GM23338 (cell line): ENCODE data around the gene MINAR1. TPM values are rescaled to one million over a fixed set of nuclear protein-coding genes. Genes with fewer than 3 reads are reported as not detected.

Source experiments
- ATAC-seq: fragments of 200-7000 bp; cut with Tn5 transposase; 3 replicates; pipeline ENCODE4 v1.9.1; 2020
- DNase-seq: peaks from one replicate; pipeline ENCODE4 v3.0.0-alpha.2; 2015; ENCODE audit warnings: low spot score
- H2AFZ ChIP-seq: fragments of 200-600 bp; sonication (generic); 2 replicates; pipeline ENCODE4 v1.8.0; 2016; ENCODE audit warnings: antibody characterized with exemption, mild to moderate bottlenecking, moderate library complexity
- H3F3A ChIP-seq: fragments of 200-600 bp; sonication (generic); replicated peaks from 2 replicates; pipeline ENCODE4 v1.8.0; 2017; ENCODE audit warnings: antibody characterized with exemption, mixed run types, low read depth
- H3K27ac ChIP-seq: fragments of 200-600 bp; sonication (generic); 2 replicates; pipeline ENCODE4 v1.6.1; 2016; ENCODE audit warnings: low read depth
- H3K27me3 ChIP-seq: fragments of 200-600 bp; sonication (generic); 2 replicates; pipeline ENCODE4 v1.8.0; 2016; ENCODE audit warnings: mild to moderate bottlenecking, mixed run types, moderate library complexity; ENCODE audit not compliant: insufficient read depth
- H3K36me3 ChIP-seq: fragments of 200-600 bp; sonication (generic); 2 replicates; pipeline ENCODE4 v1.8.0; 2016; ENCODE audit warnings: mild to moderate bottlenecking; ENCODE audit not compliant: insufficient read depth
- H3K4me1 ChIP-seq: fragments of 200-600 bp; sonication (generic); 2 replicates; pipeline ENCODE4 v1.8.0; 2016; ENCODE audit warnings: mild to moderate bottlenecking, moderate library complexity; ENCODE audit not compliant: insufficient read depth
- H3K4me2 ChIP-seq: fragments of 200-600 bp; sonication (generic); 2 replicates; pipeline ENCODE4 v1.7.1; 2017; ENCODE audit warnings: mixed run types
- H3K4me3 ChIP-seq: fragments of 200-600 bp; sonication (generic); 2 replicates; pipeline ENCODE4 v1.6.1; 2016; ENCODE audit warnings: mixed run types
- H3K79me2 ChIP-seq: fragments of 200-600 bp; sonication (generic); replicated peaks from 2 replicates; pipeline ENCODE4 v1.8.0; 2017; ENCODE audit warnings: mild to moderate bottlenecking; ENCODE audit not compliant: insufficient read depth
- H3K9me2 ChIP-seq: fragments of 200-600 bp; sonication (generic); 2 replicates; pipeline ENCODE4 v1.8.0; 2017; ENCODE audit not compliant: insufficient read depth
- H4K20me1 ChIP-seq: fragments of 200-600 bp; sonication (generic); replicated peaks from 2 replicates; pipeline ENCODE4 v1.8.0; 2017; ENCODE audit warnings: mild to moderate bottlenecking; ENCODE audit not compliant: insufficient read depth
- H3K27ac Mint-ChIP-seq: 2 replicates; pipeline ENCODE4 v1.8.0; 2020; ENCODE audit warnings: inconsistent platforms, mild to moderate bottlenecking, moderate library complexity, mixed read lengths
- H3K27me3 Mint-ChIP-seq: 3 replicates; pipeline ENCODE4 v1.8.0; 2022; ENCODE audit warnings: low read depth, mild to moderate bottlenecking, moderate library complexity, mixed read lengths, inconsistent platforms; ENCODE audit not compliant: insufficient read depth, poor library complexity
- H3K36me3 Mint-ChIP-seq: 3 replicates; pipeline ENCODE4 v1.8.0; 2021; ENCODE audit warnings: low read depth, mild to moderate bottlenecking, inconsistent platforms, moderate library complexity, mixed read lengths
- H3K4me1 Mint-ChIP-seq: 3 replicates; pipeline ENCODE4 v1.8.0; 2020; ENCODE audit warnings: mild to moderate bottlenecking, inconsistent platforms, mixed read lengths
- H3K4me3 Mint-ChIP-seq: 3 replicates; pipeline ENCODE4 v1.8.0; 2021; ENCODE audit warnings: moderate library complexity, mild to moderate bottlenecking, inconsistent platforms, mixed read lengths
- H3K9me3 Mint-ChIP-seq: 3 replicates; pipeline ENCODE4 v1.8.0; 2020; ENCODE audit warnings: moderate library complexity, mild to moderate bottlenecking, inconsistent platforms, mixed read lengths
- ETS1 ChIP-seq: IDR thresholded peaks from 2 replicates; pipeline ENCODE4 v1.6.1; 2016; ENCODE audit warnings: antibody characterized with exemption
- EZH2 ChIP-seq: fragments of 200-600 bp; sonication (generic); IDR thresholded peaks from one replicate; pipeline ENCODE4 v1.8.0; 2017; ENCODE audit warnings: antibody characterized with exemption, mild to moderate bottlenecking, low read depth; ENCODE audit not compliant: unreplicated experiment
- EZH2phosphoT487 ChIP-seq: fragments of 200-600 bp; sonication (generic); IDR thresholded peaks from one replicate; pipeline ENCODE4 v1.8.1; 2018; ENCODE audit warnings: antibody characterized with exemption; ENCODE audit not compliant: unreplicated experiment
- JUNB ChIP-seq: IDR thresholded peaks from one replicate; pipeline ENCODE4 v1.6.1; 2016; ENCODE audit warnings: antibody characterized with exemption; ENCODE audit not compliant: unreplicated experiment
- NANOG ChIP-seq: IDR thresholded peaks from 2 replicates; pipeline ENCODE4 v1.6.1; 2016; ENCODE audit warnings: antibody characterized with exemption, borderline replicate concordance
- POLR2AphosphoS5 ChIP-seq: IDR thresholded peaks from 2 replicates; pipeline ENCODE4 v1.6.1; 2016; ENCODE audit warnings: antibody characterized with exemption, low read depth
- STAT1 ChIP-seq: IDR thresholded peaks from one replicate; pipeline ENCODE4 v1.6.1; 2016; ENCODE audit warnings: antibody characterized with exemption; ENCODE audit not compliant: unreplicated experiment
- ZNF331 ChIP-seq: fragments of 250-450 bp; sonication (Bioruptor Pico); IDR thresholded peaks from 2 replicates; pipeline ENCODE4 v1.5.0; 2020; ENCODE audit warnings: low read depth, mild to moderate bottlenecking, moderate library complexity
- polyA plus RNA-seq: library from polyadenylated mRNA; unstranded; fragments of >200 nt; fragmentation: Nextera tagmentation; extraction: Ambion mirVana; gene quantifications from 2 replicates; pipeline ENCODE4 v1.2.1, GENCODE V29; 2016
- total RNA-seq: library from RNA; depleted of rRNA; stranded (reverse); fragments of >200 nt; shearing (Covaris generic); gene quantifications from 2 replicates; pipeline ENCODE4 v1.2.3, GENCODE V29; 2014
- TF ChIP-seq, protein P1 (sequence below): fragments of 250-450 bp; sonication (Bioruptor Pico); IDR thresholded peaks from 2 replicates; pipeline ENCODE4 v1.5.0; 2020; ENCODE audit warnings: mild to moderate bottlenecking, moderate library complexity
- TF ChIP-seq, protein P2 (sequence below), 2 experiments: fragments of 200-600 bp in 1 of 2; sonication (generic) in 1 of 2; conservative IDR thresholded peaks; 2 replicates each; pipeline versions ENCODE4 v1.5.1 to v1.6.1; 2016 to 2017; ENCODE audit warnings: antibody characterized with exemption in 2 of 2, low read depth in 2 of 2, mild to moderate bottlenecking in 2 of 2, moderate library complexity in 1 of 2

The MINAR1 gene
- total and polyA plus RNA-seq, 2 experiments from 2014 or later: 0.32 to 1.4 TPM

DNA sequence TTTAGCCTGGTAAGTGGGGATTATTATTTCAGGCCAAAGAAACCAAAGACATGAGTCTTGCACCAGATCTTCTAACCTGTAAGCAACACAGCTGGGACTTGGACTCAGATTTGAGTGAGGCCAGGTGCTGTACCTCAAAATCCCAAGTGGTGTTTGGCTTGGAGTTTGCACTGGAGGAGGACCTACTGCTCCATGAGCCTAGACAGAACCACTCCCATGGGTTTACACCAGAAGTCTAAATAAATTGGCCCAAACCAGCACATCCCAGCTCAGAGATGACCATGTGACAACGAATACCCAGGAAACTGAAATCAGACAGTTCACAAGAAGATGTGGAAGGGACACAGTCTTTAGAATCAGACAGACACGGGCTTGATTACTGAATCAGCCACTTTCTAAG is 47.5 kb downstream of the MINAR1 start (continued):
- TF ChIP-seq, protein P1, sequence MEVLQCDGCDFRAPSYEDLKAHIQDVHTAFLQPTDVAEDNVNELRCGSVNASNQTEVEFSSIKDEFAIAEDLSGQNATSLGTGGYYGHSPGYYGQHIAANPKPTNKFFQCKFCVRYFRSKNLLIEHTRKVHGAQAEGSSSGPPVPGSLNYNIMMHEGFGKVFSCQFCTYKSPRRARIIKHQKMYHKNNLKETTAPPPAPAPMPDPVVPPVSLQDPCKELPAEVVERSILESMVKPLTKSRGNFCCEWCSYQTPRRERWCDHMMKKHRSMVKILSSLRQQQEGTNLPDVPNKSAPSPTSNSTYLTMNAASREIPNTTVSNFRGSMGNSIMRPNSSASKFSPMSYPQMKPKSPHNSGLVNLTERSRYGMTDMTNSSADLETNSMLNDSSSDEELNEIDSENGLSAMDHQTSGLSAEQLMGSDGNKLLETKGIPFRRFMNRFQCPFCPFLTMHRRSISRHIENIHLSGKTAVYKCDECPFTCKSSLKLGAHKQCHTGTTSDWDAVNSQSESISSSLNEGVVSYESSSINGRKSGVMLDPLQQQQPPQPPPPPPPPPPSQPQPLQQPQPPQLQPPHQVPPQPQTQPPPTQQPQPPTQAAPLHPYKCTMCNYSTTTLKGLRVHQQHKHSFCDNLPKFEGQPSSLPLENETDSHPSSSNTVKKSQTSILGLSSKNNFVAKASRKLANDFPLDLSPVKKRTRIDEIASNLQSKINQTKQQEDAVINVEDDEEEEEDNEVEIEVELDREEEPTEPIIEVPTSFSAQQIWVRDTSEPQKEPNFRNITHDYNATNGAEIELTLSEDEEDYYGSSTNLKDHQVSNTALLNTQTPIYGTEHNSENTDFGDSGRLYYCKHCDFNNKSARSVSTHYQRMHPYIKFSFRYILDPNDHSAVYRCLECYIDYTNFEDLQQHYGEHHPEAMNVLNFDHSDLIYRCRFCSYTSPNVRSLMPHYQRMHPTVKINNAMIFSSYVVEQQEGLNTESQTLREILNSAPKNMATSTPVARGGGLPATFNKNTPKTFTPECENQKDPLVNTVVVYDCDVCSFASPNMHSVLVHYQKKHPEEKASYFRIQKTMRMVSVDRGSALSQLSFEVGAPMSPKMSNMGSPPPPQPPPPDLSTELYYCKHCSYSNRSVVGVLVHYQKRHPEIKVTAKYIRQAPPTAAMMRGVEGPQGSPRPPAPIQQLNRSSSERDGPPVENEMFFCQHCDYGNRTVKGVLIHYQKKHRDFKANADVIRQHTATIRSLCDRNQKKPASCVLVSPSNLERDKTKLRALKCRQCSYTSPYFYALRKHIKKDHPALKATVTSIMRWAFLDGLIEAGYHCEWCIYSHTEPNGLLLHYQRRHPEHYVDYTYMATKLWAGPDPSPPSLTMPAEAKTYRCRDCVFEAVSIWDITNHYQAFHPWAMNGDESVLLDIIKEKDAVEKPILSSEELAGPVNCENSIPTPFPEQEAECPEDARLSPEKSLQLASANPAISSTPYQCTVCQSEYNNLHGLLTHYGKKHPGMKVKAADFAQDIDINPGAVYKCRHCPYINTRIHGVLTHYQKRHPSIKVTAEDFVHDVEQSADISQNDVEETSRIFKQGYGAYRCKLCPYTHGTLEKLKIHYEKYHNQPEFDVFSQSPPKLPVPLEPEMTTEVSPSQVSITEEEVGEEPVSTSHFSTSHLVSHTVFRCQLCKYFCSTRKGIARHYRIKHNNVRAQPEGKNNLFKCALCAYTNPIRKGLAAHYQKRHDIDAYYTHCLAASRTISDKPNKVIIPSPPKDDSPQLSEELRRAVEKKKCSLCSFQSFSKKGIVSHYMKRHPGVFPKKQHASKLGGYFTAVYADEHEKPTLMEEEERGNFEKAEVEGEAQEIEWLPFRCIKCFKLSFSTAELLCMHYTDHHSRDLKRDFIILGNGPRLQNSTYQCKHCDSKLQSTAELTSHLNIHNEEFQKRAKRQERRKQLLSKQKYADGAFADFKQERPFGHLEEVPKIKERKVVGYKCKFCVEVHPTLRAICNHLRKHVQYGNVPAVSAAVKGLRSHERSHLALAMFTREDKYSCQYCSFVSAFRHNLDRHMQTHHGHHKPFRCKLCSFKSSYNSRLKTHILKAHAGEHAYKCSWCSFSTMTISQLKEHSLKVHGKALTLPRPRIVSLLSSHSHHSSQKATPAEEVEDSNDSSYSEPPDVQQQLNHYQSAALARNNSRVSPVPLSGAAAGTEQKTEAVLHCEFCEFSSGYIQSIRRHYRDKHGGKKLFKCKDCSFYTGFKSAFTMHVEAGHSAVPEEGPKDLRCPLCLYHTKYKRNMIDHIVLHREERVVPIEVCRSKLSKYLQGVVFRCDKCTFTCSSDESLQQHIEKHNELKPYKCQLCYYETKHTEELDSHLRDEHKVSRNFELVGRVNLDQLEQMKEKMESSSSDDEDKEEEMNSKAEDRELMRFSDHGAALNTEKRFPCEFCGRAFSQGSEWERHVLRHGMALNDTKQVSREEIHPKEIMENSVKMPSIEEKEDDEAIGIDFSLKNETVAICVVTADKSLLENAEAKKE (CRISPR knock-in tag): no peak
- no peak for TF ChIP-seq EZH2
- no peak for TF ChIP-seq EZH2phosphoT487
- no peak for TF ChIP-seq NANOG

DNA sequence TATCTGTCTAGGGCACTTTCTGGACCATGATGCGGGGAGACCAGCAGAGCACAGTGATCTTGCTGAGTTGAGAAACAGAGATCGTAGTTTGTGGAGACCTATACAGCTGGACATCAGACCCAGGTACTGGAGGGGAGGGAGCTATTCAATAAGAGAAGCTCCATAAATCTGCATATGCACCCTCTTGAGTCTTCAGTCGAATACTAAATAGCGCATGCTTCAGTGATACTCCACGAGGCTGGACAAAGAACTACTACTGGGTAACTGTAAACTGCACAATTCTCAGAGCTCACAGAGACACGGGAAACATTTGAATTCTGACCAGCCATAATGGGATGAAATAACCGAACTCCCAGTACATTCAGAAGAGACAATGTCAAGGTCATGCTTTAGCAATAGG is 49.7 kb downstream of the MINAR1 start:
- Histone ChIP-seq H2AFZ (no peak overlapping the region), H3K4me2 (no peak overlapping the region), H3K36me3 (no peaks in the 10 kb centered on the region), H3K79me2 (no peaks in the 10 kb centered on the region), H3F3A (no peaks in the 10 kb centered on the region), H3K9me2 (no peaks in the 10 kb centered on the region), H3K27me3 (no peaks in the 10 kb centered on the region), H3K4me3 (no peak overlapping the region), H3K4me1 (no peaks in the 10 kb centered on the region), H4K20me1 (no peaks in the 10 kb centered on the region), H3K27ac (no peak overlapping the region)
- Mint-ChIP-seq H3K4me1 (no peaks in the 10 kb centered on the region), H3K4me3 (no peak overlapping the region), H3K27me3 (no peaks in the 10 kb centered on the region), H3K9me3 (no peaks in the 10 kb centered on the region), H3K36me3 (no peaks in the 10 kb centered on the region), H3K27ac (no peak overlapping the region)
- TF ChIP-seq POLR2AphosphoS5 (no peak), ETS1 (no peak), JUNB (no peak), EZH2 (no peak), ZNF331 (CRISPR knock-in tag) (no peak), STAT1 (no peak)
- TF ChIP-seq, protein P2, sequence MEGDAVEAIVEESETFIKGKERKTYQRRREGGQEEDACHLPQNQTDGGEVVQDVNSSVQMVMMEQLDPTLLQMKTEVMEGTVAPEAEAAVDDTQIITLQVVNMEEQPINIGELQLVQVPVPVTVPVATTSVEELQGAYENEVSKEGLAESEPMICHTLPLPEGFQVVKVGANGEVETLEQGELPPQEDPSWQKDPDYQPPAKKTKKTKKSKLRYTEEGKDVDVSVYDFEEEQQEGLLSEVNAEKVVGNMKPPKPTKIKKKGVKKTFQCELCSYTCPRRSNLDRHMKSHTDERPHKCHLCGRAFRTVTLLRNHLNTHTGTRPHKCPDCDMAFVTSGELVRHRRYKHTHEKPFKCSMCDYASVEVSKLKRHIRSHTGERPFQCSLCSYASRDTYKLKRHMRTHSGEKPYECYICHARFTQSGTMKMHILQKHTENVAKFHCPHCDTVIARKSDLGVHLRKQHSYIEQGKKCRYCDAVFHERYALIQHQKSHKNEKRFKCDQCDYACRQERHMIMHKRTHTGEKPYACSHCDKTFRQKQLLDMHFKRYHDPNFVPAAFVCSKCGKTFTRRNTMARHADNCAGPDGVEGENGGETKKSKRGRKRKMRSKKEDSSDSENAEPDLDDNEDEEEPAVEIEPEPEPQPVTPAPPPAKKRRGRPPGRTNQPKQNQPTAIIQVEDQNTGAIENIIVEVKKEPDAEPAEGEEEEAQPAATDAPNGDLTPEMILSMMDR (conservative IDR thresholded peaks at IDR 0.05; ENCODE audit: low read depth in 2 of 2): no peak
- ATAC-seq (no peak), DNase-seq (no peak)
